GM19397 (cell line): ENCODE data around the gene MAST4.

Experiments
- ATAC-seq: cut with Tn5 transposase; IDR thresholded peaks from one replicate; pipeline ENCODE4 v1.9.1; 2021; ENCODE audit warnings: mild to moderate bottlenecking, moderate library complexity; ENCODE audit not compliant: unreplicated experiment

Gene MAST4

DNA sequence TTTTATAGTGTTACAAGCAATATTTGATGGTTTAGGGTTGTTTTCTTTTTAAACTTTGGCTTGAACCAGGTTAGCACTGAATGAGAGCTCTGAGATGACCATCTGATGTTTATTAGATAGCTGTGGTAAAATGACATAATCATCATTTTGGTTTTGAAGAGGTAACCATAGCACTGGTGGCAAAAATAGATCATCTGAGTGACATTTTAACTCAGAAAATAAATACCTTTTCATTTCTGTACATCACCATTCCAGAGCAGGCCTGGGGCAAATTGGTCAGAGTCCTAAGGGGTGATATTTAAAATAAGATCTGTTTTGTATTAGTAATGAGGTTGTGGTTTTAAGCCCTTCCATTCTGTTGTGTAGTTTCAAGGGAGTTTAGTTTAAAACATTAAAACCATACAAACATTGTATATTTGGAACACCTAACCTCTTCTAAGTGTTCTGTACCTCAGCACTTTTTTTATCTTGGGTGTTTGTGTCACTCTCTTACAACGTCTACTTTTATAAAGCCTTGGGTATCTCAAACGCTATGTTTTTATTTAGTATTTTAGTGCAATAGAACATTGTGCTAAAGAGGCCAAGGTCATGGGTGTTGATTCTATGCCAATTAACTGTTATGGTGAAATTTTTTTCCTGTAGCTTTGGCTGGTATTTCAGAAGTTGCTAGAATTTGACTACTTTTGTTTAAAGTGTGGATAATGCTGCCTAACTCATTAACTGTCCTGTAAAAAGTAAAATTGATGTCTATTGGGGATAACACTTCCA, 434.3 kb downstream of the MAST4 start:
- ATAC-seq, result no peak

DNA sequence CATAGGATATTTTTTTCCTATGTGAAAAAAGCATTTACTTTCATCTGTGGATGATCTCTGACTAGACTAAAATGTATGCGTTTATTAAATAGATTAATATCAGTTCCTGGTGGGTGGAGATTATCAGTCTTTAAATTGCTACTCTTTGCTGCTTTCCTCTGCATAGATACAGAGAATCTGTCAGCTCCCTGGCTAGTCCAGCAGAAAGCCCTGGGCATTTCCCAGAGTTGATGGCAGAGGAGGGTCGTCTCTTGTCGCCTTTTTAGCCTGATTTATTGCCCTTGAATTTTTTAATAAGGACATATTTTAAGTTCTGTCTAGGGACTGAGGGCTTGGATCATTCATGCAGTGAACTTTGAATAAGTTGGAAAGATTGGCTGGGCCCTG, 434.9 kb downstream of the MAST4 start:
- ATAC-seq, result no peak

DNA sequence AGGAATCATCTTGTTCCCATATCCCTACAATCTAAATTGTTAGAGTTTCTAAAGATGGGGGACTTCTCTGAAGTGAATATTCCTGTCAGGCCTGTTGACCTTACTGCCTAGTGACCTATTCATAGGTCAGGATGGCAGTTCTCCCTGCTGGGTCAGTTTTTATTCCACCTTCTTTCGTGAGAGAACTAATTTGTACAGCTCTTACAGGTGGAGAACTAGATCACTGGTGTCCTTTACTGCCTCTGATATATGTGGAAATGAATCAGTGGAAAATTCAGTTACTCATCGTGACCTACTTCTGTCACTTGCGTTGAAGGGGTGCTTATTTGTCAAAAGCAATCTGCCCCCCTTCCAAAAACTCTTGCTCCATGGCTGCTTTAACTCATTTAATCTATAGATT, 435.5 kb downstream of the MAST4 start:
- no peak for ATAC-seq

DNA sequence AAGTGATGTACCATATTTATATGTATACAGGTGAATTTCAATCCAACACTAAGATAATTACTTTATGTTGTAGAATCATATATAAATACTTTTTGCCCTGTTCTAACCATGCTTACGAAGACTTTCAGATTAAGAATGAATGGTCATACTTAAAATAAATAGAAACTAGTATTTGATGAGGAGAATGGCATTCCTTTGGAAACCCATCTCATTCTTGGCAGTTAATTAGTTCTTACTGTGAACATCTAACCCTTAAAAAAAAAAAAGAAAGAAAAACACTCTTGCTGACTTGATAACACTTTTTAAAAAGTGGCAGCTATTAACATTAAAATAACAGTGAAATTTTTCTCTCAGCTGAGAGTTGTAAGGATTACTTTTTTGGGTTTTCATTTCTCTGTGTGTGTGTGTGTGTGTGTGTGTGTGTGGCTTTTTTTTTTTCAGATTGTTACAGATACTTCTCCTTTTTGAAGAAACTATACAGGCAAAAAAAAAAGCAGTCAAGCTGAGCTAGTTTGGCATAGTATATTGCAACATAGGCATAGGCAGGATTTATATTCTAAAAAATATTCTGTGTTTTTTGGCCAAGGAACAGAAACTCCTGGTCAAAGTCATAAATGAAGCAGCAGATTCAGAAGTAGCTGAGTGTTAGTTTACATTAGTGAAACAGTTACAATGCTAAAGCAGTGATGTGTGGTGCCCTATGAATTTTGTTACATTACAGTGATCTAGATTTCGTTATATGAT, 436.9 kb downstream of the MAST4 start:
- ATAC-seq, result no peak

DNA sequence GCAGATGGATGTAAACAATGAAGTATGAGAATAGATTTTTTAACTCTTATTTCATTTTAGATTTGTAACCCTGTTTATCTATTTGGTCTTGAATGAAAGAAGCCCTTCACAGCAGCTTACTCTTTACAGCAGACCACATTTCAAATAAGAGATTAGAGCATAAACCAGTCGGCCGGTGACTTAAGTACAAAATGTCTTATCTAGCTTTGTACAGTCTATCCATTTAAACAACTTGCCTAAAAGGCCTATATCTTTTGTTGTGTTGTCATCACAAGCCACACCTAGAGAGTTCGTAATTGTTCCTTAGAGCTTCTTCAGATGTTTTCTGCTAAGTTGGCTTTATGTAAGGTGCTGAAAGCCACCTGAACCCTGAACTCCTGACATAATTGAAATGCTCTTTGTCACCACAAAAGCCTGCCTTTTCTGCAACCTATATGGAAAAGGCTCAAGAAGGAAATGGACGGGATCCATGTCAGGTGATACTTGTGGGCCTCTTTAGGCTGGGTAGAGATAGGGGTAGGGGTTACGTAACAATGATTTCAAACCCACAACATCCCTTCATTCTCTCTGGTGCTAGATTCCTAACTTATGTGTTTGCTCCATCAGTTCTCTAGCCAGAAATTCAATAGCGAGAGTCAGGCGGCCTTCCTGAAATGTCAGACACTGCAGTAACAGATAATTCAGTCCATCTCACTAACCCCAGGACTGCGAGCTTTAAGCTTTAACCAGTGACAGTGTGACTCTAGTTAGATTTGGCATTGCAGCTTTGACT, 437.9 kb downstream of the MAST4 start:
- no peak for ATAC-seq

DNA sequence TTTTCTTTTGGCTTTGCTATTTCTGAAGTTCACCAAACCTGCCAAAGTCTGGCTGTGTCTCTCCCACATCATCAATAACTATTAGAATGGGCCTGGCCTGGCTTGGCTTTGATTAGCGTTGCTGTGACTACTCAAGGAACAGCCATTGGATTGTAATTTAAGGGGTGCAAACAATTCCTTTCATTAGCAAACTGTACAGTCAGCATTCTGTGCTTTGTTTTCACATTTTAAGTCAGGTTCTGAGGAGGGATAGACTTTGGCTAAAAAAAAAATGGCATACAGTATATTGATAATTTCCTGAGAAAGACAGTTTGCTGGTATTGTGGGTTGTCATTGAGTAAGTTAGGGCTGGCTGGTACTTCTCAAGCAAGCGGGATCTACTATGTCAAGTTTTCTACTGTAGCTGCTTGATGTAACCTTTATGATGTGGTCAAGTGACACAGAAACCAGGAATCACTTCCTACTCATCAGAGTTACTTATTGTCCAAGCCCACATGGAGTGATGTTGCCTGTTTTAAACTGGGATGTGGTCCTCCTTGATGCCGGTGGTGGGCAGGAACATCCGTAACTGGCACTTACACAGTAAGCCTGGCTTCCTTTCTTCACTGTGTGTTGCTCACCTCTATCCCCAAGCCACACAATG, 439.0 kb downstream of the MAST4 start:
- no peak for ATAC-seq

DNA sequence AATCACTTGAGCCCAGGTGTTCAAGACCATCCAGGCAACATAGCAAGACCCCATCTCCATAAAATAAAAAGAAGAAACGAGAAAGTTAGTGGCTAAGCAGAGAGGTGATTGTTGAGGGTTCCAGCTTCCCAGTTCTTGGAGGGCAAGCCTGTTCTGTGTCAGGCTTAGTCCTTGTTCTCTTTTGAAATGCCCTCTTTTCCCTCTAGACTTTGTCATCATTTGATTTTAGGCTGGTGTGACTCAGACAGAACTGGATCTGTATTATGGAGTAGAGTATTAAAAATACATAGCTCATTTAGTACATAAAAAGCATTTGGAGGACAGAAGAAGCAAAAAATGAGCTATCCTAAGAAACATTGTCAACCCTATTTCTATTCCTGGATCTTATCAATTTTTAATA, 441.0 kb downstream of the MAST4 start:
- ATAC-seq, result no peak

DNA sequence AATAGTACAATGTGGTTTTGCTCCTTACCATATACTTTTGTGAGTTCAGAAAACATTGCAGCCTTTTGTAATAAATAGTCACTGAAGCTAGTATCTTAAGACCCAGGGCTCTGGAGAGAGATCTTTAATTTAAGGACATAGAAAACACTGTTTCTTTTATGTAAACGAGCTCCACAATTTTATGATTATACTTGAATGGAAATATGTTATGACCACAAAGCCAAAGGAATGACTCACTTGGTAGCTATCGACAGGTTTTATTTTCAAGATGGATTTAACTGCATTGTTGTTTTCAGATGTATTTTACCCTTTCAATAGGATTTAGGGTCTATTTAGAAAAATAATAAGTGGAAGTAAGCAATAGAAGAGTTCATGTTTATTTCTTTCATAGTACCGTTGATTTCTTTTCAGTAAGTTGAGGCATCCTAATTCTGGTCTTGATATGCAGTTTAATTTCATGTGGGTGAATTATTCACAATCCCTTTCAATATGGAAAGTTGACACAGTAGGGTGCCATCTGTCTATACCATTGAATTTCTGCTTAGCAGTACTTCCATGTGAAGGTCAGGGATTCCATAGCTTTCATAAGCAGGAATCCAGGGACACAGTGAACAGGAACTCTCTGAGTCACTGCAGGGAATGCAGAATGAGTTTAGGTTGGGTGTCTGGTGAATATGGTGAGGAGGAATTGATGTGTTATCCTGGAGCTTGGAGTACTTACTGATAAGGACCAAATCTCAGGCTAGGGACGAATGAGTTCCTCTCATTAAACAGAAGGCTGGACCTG, 442.8 kb downstream of the MAST4 start:
- ATAC-seq, result no peak

DNA sequence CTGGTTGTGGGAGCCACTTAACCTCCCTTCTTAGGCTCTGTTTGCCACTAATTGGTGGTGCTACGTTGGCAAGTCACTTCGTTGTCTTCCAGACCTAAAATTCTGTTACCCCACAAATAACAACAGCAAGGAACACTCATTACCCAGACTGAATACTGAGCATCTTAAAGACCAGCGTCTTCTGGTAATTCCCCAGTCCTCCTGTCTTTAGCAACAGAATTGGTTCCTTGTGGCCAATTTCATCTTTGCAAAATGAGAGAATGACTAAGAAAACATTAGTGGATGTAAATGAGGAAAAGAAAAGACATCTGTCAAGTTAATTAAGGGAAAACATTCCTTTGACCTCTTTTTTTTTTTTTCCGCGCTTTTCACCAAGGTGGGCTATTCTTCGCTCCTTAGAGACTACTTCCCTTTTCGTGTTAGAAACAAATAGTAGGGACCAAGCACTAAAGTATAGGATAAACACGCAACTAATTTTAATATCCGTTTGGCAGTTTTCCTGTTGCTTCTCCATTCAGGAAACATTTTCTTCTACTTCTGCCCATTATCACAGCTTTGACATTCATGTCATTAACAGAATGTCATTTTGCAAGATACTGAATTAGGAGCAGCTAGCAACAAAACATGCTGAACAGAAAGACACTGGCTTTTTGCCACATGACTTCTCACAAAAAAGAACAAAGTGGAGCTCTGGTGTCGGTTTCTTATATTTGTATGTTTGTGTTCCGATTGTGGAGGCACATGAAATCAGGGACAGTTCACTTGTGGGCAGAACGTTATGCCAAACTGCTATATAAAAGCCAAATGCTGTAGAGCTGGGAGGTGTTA, 446.2 kb downstream of the MAST4 start:
- no peak for ATAC-seq

DNA sequence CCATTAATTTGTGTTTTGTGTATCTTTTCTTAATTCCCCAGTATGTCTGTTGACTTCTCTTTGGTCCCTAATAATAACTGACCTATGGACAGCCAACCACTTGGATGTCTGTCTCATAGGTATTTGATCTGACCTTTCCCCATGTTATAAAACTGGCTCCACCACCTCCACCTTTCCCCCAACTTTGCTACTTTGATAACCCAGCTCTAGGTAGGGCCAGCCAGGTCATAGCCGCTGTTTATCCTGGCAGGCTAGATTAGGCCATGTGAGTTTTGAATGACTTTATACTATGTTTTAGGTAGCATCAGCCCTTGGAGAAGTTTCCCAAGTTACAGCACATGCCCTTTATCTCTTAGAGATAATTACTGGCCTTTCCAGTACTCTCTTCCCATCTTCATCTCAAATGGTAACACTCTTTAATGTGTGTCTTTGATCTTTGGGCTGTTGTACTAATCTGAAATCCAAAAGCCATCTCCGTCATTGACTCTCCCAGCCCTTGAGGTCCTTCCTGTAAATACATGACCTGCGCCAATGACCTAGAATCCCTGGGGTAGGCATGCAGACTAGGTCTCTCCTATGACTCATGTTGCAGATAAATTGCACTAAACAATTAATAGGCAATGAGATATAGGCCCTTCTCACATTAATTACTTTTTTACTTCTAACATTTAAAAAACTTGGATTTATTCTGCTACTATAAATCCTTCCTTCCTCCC, 447.8 kb downstream of the MAST4 start:
- ATAC-seq, result no peak

DNA sequence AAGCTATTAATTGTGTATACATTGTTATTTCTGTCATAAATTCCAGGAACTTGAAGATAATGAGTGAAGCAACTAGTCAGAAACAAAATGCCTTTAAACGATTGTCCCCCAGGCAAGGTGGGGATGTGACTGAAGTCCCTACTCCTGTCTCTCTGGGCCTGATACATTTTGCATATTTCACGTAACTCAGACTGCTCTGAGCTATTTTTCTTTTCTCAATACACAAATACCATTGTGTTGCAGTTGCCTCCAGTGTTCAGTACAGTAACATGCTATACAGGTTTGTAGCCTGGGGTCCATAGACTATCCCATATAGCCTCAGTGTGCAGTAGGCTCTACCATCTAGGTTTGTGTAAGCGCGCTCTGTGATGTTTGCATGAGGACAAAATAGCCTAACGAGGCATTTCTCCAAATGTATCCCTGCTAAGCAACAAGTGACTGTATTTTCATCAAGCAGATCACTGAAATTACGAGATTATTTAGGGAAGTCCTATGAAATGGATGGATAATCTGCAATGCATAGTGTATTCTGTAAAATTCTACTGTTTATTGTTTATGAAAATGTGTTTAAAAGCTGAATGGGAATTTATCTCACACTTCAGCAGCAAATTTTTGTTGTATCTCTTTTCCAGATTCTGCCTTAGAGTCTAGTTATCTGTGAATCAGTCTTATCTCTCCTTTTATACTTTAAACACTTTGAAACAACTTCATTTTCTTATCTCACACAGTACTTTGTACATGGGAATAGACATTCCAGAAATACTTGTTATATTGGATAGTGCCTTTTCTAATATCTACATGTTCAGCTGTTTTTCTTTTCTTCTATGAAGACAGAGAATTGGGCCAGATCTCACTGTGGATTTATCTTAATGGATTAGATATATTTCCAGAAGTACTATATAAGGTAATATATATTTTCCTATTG, 449.9 kb downstream of the MAST4 start:
- ATAC-seq, result no peak

DNA sequence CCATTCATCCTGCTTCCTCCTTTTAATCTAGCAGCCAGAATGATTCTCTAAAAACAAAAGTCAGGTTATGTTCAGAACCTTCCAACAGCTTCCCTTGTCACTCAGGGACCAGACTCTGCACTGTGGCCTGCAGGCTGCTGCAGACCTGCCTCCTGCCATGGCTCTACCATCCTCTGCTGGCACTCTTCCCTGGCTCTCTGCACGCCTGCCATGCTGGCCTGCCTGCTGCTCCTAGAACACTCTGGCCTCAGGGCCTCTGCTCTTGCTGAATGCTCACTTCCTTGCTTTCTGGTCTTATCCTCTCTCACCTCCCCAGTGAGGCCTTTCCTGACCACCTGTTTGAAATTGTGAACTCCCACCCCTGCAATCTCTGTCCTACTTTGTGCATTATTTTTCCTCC, 451.0 kb downstream of the MAST4 start:
- ATAC-seq, result no peak

DNA sequence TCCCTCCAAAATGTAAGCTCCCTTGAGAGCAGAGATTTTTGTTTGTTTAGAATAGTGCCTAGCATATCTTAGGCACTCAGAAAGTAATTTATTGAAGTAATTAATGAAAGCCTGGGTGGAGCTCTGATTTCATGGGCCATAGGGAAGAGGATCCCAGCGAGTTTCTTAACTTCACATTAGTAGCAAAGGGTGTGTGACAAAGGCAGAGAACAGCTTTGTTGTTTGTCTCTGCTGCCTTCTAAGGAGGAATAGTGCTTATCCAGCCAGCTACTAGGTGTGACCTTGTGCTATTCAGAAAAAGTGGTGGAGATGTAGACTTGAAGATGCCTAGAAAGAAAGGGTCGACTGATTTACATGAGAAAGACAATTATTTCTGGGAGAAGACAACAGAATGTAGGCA, 451.4 kb downstream of the MAST4 start:
- ATAC-seq, result no peak

DNA sequence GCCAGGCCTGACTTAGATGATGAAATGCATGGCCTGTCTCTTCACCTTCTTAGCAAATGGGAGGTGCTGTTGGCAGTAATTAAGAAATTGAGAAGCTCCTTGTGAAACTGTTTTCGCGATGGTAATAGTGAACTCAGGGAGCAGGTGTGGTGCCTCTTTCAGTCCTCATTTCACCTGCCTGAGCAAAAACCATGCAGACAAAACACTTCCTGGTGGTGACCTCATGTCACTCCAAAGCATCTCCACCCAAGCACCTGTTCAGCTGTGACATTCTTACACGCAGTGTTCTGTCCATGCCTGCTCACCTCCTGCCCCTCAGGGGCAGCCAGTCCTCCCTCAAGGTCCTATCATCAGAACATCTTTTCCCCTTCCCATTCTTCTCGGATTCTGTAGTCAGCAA, 453.9 kb downstream of the MAST4 start:
- ATAC-seq, result no peak

DNA sequence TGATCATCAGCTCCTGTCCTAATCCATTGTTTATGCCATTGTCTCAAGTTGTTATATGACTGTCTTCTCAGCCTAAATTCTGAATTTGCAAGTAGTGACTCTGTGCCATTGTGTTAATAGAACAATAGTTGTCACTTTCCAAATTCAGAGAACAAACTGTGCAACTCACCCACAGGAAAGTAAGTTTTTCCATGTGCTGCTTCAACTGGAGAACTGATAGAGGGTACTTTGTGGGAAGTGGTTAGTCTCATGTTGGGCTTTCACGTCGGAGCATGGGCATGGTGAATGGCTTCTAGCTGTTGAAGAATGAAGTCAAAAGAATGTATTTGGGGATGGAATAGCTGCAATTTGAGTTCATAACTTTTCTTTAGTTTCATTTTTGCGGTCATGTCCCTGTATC, 454.4 kb downstream of the MAST4 start:
- ATAC-seq, result no peak

DNA sequence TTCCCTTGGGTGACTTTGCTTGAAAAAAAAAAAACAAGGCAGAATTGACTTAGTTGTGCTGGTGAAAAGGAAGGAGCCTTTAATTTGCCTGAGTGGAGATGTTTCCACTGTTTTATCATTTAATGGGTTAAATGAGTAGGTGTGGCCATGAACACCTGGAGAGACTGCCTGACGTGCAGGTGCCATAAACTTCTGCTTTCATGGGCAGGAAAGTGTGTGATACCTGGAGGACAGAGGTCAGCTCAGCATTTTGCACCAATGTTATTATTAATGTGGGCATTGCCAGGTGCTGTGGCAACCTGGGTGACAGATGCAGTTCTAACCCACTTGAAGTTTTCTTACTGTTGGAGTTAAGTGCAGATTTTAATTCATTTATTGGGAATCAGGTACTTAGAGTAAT, 455.0 kb downstream of the MAST4 start:
- ATAC-seq, result no peak

DNA sequence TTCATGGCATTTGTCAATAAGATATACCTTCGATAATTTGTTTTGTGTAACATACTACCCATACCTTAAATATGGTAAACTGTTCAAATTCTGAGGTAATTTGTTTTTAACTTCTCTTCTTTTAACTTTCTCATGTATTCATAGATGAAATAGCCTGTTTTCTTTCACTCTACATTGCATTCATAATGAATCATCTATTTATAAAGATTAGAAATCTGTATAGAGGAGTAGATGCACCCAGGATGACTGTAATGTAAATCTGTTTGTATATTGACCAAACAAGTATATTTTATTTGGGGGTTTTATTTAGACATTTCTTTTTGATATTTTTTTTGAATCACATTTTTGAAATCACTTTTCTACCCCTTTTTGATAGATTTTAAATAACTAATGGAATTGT, 455.8 kb downstream of the MAST4 start:
- no peak for ATAC-seq

DNA sequence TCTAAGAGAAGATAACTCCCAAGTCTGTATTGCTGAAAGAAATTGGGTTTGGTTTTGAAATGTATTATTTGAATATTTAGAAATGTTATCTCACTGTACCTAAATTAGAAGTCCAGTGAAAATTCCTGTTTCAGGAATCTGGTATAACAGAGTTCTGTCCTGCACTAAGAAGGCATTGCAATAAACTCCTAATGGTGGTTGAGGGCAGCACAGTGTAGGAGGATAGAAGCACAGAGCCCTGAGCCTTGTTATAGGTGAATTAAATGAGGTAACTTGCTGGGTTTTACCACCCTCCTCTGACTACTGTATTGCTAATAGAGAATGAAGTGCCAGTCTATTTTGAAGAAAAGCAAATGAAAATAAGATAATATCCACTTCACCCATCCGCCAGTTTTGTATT, 457.0 kb downstream of the MAST4 start:
- ATAC-seq, result no peak
